Measurements from ENCODE around the gene POU3F2.

Gene POU3F2

DNA sequence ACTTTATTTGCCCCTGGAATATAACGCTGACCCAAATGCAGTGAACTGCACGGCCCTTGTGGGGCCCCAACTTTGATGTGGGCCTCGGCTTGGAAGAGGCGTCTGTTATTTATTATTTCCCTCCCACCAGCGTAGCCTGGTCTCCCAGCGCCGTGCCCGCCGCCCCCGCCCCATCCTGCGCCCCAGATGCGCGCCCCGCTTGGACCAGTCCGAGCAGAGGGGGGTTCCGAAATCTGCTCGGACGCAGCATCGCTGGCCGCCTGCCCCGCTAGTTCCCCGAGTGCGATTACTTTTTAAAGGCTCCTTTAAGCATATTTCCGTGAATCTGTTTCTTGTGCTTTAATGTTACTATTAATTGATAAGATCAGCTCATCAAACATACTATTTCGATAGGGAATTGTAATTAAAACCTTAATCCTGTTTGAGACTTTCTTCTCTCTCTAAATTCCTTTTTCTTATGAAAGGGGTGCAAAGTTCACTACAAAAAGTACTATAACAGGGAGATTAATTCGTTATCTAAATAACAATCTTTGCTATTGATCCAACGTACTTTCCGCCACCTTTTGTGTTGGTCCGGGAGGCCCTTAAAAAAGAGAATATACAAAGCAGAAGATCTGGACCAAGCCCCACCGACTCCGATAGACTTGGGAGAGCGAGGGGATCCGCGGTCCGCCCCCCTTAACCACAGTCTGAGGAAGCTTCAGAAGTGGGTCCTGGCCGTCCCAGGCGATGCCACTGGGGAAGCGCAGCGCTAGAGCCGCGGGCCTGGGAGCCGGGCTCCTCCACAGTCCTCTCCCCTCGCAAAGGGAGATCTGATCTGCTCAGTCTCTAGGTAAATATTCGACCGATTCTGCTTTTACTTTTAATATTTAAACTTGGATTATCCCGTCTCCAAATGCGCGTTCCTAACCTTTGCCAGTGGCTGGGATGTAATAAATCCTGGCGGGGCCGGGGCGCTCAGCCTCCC lies 10.2 kb downstream of the POU3F2 start:
- no peak for DNase-seq

DNA sequence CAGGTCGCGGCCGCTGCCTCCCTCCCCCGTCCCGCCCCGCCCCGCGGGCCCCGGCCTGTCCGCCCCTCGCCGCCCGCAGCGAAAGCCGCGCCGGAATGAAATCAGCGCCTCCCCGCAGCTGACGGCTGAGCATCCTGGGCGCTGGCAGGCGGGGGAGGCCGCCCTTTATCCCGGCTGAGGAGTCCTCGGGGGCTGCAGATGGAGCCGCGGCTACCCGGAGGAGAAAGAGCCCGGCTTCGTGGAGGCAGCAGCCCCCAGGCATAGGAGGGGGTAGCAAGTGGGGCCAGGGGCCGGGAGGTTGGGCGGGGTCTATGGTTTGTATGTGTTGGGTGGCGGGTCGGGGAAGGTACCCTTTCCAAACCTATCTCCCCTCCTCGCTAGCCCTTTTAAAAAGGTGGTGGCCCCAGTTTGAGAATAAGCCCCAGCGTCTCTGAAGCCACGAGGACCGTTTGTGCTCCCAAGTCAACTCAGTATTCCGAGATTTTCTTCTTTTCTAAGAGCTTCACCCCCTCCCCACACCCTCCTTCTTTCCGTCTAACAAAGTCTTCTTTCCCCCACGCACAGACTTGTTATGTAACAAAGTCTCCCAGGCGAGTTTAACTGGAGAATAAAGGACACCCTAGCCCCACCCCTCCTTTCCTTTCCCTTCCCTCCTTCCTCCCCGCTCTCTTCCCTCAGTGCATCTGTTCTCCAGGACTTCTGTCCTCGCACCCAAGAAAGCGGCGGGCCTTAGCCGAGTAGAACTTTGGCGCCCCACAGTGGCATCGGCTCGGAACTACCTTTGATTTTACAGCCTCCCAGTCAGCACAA lies 11.0 kb downstream of the POU3F2 start:
- peak; percentile 48 for DNase-seq

DNA sequence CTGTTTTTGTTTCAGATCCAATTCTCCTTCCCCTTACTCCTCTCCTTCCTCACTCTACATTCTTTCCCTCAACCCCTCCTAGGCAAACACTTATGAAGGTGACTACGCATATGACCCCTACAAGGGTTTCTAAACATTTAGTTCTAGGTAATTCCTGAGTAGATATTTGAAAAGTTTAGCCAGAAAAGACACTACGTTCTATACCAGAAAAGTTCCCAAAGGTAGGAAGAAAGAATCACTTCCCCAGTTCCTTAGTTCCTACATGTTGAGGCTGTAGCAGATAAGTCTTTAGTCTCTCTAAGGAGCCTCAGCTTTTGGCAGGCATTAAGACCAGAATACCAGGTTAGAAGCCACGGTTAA lies 11.6 kb downstream of the POU3F2 start:
- DNase-seq = no peak

DNA sequence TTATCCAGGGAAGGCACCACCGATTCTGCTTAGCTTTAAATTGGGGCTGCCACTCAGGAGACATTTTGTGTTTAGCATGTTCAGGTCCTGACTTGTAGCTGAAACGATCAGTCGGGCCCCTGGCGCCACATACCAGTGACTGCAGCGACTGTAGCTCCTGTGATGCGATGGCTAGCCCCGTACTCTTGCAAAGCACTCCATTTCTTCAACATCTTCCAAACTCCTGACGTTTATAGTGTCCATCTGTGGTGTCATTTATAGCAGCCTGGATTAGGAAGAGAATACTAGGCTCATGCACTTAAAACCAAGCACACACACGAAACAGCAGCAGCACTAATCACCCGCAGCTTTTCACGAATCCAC lies 13.0 kb downstream of the POU3F2 start:
- DNase-seq = no peak

DNA sequence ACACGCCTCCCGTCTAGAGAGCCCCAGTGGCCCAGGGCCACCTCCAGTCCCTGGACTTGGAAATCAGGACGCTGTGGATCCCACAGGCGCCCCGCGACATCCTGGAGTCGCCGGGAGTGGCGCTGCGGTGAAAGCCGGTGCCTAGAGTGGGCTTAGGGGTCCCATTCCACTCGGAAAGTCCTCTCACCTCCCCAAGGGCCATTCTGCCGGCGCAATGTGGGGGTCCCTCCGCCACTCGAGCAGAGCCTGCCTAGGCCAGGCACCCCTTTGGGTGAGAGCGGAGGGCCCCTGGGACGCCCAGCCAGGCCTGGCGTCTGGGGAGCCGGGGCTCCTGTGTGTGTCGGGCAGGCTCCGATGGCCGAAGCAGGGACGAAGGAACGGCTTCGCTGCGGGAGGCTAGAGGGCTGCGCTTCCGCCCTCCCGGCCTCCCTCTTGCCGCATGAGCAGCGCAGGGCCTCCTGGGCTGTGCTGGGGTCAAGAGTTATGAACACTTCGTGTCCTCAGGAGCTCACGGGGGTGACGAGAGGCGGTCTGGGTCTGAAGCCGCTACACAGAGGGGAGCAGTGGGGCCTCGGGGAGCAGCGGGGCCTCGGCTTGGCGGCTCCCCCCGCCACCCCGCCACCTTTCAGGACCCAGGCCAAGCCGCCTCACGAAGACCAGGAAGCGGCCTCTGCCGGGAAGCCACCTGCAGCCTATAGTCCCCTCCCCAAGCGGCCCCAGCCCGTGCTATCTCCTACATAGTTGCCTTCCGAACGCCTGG lies 13.6 kb downstream of the POU3F2 start:
- no peak for DNase-seq

DNA sequence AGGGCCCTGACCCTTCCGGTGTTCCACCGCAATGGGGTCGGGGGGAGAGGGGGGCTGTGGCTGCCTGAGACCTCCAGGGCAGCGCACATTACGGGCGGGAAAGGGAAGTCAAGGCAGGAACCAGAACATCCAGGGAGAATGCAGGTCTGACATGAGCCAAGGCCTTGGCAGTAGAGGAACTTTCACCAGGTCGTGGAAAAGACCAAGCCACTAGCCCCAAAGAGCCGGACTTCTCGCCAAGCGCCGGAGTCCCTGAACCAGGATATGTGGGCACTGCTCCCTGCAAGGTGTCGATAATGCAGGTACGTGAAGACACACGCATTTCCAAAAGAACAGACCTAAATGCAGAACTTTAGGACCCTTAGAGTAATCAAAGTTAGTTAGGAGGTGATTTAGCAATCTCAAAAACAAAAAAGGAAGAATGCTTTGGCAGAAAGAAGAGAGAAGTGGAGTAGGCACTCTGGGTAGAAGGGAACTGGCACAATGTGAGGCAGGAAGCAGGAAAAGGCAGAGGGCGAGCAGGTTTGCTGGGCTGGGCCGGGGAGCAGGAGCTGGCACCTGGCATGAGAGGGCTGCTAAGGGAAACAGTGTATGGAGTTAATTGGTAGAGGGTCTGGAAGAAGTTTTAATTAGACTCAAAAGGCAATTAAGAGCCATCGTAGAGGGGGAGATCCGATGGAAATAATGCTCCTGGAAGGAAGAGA lies 14.3 kb downstream of the POU3F2 start:
- DNase-seq = no peak

DNA sequence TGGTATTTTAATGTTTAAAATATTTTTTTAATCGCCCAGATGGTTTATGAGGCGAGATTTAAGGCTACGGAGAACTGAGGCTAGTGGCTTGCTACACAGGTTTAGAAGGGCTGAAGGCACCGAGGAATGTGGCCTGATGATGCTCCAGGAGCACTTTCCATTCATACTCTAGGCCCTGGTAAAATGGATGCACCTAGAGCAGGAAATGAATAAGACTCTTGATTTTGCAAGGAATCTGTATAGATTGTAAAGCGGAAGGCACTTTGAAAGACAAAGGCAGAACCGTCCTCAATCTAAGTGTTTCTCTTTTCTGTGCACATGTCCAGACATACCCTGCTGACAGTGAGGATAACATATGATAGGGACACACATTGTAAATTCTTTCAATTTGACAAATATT lies 30.1 kb downstream of the POU3F2 start:
- no peak for DNase-seq

DNA sequence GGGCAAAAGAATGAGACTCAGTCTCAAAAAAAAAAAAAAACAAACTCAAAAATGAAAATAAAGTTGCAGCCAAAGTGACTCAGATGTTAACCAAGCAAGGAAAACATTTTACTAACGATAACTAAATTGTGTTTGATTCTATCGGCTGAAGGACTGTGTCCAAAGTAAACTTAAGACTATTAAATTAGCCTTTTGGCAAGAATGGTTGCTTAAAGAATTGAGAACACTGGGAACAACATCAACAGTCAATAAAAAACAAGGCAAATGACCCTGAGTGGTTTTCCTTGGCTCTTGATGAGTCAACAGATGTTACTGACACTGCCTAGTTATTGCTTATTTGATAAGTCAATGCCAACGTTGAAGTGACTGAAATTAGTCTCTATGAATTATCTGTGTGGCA lies 36.7 kb downstream of the POU3F2 start:
- DNase-seq = no peak

DNA sequence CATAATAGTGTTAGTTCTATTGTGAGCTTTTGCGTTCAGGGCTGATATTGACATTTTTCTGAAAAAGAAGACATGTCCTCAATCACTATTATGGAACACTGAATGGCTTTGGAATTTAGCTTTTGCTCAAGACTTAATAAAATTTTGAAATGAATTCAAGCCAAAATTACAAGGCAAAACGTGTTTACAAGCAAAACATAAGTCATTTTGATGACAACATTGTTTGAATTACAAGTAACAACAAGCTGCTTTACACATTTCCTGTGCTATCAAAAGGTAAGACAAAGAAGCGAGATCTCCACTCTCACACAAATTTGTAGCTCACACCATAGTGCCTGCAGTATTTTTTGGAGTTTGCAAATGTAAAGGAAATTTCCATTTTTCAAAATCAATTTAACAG lies 37.4 kb downstream of the POU3F2 start:
- no peak for DNase-seq

DNA sequence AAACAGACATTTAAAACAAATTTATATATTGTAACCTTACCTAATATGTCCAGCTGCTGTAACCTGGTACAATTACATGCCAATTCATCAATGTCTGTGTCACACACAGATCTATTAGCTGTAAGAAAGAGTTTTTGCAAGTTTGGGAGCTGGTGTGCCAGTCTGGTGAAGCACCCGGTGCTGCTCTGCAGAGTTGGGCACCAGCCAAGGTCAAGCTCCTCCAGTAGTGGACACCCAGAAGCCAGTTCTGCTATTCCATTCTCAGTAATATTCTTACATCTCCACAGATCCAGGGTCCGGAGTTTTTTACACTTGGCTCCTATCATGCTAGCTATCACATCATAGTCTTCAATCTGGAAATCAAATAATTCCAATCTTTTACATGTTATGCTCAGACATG lies 41.0 kb downstream of the POU3F2 start:
- DNase-seq = no peak

DNA sequence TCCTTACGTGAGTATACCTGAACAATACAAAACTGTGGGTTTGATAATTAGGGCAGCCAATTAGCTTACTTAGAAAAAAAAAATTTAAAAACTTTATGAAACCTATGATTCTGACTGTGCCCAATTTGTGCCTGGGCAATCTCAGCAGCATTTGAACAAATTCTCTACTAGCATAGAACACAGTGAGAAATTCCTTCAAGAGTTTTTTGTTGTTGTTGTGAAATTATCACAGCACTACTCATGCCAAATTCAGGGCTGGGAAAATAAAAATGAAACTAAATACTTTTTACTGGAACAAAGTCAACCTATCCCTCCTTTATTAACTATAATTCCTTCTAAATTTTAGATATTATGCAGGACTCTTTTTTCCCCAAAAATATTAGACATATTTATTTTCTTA lies 42.9 kb downstream of the POU3F2 start:
- DNase-seq = no peak

DNA sequence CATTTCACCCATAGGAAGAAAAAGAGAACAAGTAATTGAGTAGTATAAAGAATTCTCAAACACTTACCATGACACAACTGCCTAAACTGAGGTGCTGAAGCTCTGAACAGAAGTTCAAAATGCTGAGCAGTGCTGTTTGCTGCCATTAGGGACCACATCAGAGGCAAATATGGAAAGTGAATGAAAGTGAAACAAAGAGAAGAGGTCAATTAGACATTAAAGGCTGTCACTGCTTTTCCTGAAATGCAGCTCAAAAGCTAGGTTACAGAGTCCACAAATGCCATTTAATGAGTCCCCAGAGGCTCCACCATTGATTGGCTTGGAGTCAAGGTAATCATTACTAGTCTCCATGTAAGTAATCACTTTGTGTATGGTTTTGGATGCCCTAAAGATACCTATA lies 46.1 kb downstream of the POU3F2 start:
- no peak for DNase-seq

DNA sequence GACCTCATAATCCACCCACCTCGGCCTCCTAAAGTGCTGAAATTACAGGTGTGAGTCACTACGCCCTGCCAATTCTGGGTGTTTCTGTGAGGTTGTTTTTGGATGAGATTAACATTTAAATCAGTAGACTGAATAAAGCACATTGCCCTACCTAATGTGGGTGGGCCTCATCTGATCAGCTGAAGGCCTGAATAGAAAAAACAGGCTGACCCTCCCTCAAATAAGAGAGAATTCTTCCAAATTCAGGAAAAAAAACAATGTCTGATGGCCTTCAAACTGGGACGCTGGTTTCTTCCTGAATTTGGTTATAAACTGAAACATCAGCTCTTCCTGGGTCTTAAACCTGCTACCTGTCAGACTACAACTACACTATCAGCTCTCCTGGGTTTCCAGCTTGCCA lies 51.0 kb downstream of the POU3F2 start:
- DNase-seq = no peak

DNA sequence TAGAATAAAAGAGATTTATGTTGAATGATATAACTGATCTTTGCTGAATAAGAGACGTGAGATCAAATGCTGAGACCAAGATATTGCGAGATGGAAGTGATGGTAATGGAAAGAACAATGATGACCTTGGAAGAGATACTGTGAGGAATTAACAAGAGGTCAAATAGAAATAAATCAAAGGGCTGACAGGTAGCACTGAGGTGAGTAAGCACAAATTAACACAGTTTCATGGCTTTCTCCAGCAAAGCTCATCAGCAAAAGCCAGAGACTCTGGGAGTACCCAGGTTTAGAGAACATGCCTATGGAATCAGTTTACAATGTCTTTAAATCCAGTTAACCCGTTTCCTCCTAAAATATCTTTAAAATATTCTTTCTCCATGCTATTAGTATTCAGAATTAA lies 53.3 kb downstream of the POU3F2 start:
- no peak for DNase-seq

Data from activated effector memory CD4-positive, alpha-beta T cell treated with Interleukin-2 at 50 U/mL for 16 hours (primary cell).